Lower leg skin (tissue), 4 donors: ENCODE measurements around the gene LYAR. TPM values are rescaled to one million over a fixed set of nuclear protein-coding genes. Genes with fewer than 3 reads are reported as not detected.

Experiments
- DNase-seq, 2 donors: peaks; one replicate each; pipeline ENCODE4 v3.0.0-alpha.2; 2019; ENCODE audit warnings: low spot score in 2 of 2
- H3K4me3 ChIP-seq: fragments of 200-600 bp; sonication (generic); 2 replicates; pipeline ENCODE4 v1.5.1; 2017; ENCODE audit warnings: mild to moderate bottlenecking, low read depth; ENCODE audit not compliant: poor library complexity, severe bottlenecking
- POLR2A ChIP-seq, 2 donors: fragments of 450-650 bp; IDR thresholded peaks; one replicate each; pipeline ENCODE4 v1.6.1; 2016 to 2017; ENCODE audit warnings: antibody characterized with exemption in 2 of 2, mild to moderate bottlenecking in 1 of 2, moderate library complexity in 1 of 2
- WGBS, 2 donors: methylation state at CpG; one replicate each; pipeline ENCODE4 v1.1.5; 2018; 5-methylcytosine and 5-hydroxymethylcytosine counted together
- intact Hi-C: fragments of 100-400 bp; cut with DNase I; formaldehyde crosslinking; loops from one replicate; pipeline ENCODE4 v1.15.0; 2023; ENCODE audit warnings: low total_unique reads
- total RNA-seq, 4 donors: library from RNA; depleted of rRNA; stranded (reverse); fragments of >200 nt; gene quantifications; one replicate each; pipeline ENCODE4 v1.1.0, GENCODE V29; 2016
- TF ChIP-seq, protein P1 (sequence below), 3 donors: fragments of 450-650 bp; IDR thresholded peaks; one replicate each; pipeline ENCODE4 v1.5.1; 2016; ENCODE audit warnings: antibody characterized with exemption in 3 of 3, mild to moderate bottlenecking in 3 of 3, moderate library complexity in 2 of 3

The LYAR gene, protein sequence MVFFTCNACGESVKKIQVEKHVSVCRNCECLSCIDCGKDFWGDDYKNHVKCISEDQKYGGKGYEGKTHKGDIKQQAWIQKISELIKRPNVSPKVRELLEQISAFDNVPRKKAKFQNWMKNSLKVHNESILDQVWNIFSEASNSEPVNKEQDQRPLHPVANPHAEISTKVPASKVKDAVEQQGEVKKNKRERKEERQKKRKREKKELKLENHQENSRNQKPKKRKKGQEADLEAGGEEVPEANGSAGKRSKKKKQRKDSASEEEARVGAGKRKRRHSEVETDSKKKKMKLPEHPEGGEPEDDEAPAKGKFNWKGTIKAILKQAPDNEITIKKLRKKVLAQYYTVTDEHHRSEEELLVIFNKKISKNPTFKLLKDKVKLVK
- 10 to 100 TPM in 2 of 4 donors, 1 to 10 TPM in 2; 5.9 to 13.2 (median 10.0) TPM for total RNA-seq

DNA sequence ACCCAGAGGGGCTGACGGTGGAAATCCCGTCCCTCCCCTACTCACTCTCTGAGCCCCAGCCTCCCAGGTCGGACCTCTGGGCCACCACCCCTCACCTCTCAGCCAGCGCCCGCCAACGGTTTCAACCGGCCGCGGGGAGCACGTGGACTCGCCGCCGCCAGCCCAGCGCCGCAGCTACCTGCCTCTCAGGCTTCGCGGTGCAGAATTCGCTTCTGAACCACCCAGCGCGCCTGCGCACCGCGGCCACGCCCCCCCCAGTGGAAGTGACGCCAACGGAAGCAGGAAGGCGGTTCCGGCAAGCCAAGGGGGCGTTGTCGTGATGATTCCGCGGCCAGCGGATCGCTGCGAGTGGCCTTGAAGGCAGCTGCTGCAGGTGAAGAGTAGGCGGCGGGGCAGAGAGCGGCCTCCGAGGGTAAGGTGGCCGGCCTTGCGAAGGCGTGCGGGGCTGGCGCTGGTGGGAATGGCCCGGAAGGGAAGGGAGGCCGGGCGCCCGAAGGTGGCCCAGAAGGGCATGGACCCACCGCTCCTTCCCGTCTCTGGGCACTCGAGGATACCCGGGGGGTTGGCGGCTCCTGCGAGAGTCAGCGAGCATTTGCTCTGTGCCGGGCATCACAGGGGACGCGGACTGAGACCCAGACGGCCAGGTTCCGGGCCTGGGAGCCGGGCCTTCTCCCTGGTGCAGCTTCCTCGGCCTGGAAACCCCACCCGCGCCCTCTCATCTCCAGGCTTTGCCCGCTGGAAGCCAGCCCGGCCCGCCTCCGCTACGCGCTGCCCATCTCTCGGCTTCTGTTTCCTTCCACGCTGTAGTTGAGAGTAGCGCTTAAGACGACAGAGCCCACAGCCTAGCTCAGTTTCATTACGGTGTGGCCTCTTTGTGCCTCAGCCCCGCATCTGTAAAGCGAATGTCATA is at the start of gene LYAR, which contains the start of gene ZBTB49:
Gene LYAR, minus strand, starts transcription at position 214 of the 910 bp plus-strand sequence. CDS start 6,412 bp downstream, outside the sequence.
Gene ZBTB49, plus strand, starts transcription at position 311 of the 910 bp plus-strand sequence. CDS start 9,695 bp downstream, outside the sequence.
- 0 to 1% methylated on average over 66 to 72 of the region's 77 CpGs for WGBS, 2 donors
- intact Hi-C loops, result no loop called here
- peak within 1 kb of the TSS; percentile 70 for H3K4me3 ChIP-seq
- TF ChIP-seq, protein P1, sequence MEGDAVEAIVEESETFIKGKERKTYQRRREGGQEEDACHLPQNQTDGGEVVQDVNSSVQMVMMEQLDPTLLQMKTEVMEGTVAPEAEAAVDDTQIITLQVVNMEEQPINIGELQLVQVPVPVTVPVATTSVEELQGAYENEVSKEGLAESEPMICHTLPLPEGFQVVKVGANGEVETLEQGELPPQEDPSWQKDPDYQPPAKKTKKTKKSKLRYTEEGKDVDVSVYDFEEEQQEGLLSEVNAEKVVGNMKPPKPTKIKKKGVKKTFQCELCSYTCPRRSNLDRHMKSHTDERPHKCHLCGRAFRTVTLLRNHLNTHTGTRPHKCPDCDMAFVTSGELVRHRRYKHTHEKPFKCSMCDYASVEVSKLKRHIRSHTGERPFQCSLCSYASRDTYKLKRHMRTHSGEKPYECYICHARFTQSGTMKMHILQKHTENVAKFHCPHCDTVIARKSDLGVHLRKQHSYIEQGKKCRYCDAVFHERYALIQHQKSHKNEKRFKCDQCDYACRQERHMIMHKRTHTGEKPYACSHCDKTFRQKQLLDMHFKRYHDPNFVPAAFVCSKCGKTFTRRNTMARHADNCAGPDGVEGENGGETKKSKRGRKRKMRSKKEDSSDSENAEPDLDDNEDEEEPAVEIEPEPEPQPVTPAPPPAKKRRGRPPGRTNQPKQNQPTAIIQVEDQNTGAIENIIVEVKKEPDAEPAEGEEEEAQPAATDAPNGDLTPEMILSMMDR (IDR thresholded peaks at IDR 0.05), result no peak
- no peak for TF ChIP-seq POLR2A (IDR thresholded peaks at IDR 0.05)
- DNase-seq, result peak; percentile 89 to 98

DNA sequence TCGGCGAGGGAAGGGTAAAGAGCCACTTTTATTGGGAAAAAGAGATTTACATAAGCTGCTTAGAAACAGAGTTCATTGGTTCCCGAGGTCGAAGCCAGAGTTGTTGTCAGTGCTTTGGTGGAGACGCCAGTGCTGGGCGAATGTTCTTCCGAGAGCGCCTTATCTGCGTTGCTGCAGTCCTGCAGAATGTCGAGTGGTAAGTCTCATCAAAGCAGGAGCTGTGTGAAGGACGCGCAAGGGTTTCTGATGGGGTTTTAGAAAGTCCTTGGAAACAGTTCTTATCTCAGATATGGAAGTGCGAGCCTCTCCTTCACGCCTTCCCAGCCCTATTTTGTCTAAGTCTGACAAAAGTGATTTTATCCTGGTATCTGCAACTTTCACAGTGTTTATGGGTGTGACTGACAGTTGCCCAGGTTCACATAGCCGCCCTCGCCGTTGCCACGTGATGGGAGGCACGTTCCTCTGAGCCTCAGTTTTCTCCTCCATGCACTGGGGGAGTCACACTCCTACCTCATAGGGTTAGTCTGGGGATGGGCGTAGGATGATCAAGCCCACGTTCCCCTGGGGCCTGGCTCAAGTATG is 49.6 kb upstream of the LYAR start:
- TF ChIP-seq, protein P1 (IDR thresholded peaks at IDR 0.05), result no peak
- no peak for TF ChIP-seq POLR2A (IDR thresholded peaks at IDR 0.05)
- no peak for DNase-seq
- intact Hi-C loops, result loop anchor here (5.0 kb wide), 1 partner anchor 82 kb away; no protein-coding TSS in a partner anchor
- 65 to 71% methylated on average over 21 of the region's 21 CpGs for WGBS, 2 donors
- H3K4me3 ChIP-seq, result no peak overlapping the region

DNA sequence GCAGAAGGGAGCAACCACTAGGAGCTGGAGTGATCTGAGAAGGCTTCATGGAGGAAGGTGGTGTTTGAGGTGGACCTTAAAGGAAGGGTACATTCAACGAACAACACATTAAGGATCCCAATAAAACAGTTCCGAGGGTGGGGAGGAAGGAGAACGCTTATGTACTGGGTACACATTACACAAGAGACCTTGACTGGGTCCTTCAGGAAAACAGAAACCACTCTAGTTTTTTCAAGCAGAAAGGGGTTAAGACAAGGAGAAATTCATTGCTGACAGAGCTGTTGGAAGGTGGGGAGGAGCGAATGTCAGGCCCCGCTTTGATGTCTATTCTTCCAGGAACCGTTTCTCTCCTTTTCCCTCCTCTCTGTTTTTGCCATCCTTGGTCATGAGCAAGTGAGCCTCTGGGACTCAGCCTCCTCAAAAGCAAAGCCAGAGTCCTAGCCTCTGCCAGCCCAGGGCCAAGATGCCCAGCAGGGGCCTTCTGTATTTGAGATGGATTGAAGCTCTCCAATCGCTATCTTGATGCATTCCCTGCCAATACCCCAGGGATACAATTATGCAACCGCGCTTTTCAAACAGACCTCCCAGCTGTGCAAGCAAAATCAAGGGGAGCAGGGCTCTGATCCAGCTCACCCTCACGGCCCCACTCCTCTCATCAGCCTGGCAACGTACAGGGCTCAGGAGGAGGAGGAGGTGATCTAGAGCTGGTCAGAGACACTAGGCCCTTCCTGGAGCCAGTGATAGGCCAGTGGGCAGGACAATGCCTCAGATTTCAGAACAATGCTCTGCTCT is 48.5 kb upstream of the LYAR start:
- DNase-seq, result no peak
- H3K4me3 ChIP-seq, result no peak overlapping the region
- no peak for TF ChIP-seq POLR2A (IDR thresholded peaks at IDR 0.05)
- TF ChIP-seq, protein P1 (IDR thresholded peaks at IDR 0.05), result no peak
- 60 to 68% methylated on average over 11 of the region's 11 CpGs for WGBS, 2 donors
- intact Hi-C loops, result loop anchor here (5.0 kb wide), 1 partner anchor 81 kb away; no protein-coding TSS in a partner anchor

DNA sequence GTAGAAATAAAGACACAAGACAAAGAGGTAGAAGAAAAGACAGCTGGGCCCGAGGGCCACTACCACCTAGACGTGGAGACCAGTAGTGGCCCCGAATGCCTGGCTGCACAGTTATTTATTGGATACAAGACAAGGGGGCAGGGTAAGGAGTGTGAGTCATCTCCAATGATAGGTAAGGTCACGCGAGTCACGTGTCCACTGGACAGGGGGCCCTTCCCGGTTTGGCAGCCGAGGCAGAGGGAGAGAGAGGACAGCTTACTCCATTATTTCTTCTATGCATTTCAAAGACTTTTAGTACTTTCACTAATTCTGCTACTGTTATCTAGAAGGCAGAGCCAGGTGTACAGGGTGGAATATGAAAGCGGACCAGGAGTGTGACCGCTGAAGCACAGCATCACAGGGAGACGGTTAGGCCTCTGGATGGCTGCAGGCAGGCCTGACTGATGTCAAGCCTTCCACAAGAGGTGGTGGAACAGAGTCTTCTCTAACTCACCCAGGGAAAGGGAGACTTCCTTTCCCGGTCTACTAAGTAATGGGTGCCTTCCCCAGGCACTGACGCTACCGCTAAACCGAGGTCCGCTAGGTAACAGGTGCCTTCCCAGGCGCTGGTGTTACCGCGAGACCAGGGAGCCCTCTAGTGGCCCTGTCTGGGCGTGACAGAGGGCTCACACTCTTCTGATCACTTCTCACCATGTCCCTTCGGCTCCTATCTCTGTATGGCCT is 45.0 kb upstream of the LYAR start:
- intact Hi-C loops, result loop anchor here (5.0 kb wide), 1 partner anchor 78 kb away; no protein-coding TSS in a partner anchor
- WGBS, 2 donors, result 48 to 53% methylated on average over 21 of the region's 21 CpGs
- peak in 1 of 2 donors; percentile 35 for DNase-seq
- TF ChIP-seq POLR2A (IDR thresholded peaks at IDR 0.05), result no peak
- TF ChIP-seq, protein P1 (IDR thresholded peaks at IDR 0.05), result no peak
- H3K4me3 ChIP-seq, result no peak overlapping the region
